SH-SY5Y (cell line): ENCODE data around the gene KBTBD4.

Source experiments
- GATA2 ChIP-seq: IDR thresholded peaks from 2 replicates; pipeline ENCODE4 v1.6.1; 2011; ENCODE audit warnings: mild to moderate bottlenecking, low read depth, low read length
- GATA3 ChIP-seq: IDR thresholded peaks from 2 replicates; pipeline ENCODE4 v1.6.1; 2011; ENCODE audit warnings: low read depth, mild to moderate bottlenecking, low read length, moderate library complexity

DNA sequence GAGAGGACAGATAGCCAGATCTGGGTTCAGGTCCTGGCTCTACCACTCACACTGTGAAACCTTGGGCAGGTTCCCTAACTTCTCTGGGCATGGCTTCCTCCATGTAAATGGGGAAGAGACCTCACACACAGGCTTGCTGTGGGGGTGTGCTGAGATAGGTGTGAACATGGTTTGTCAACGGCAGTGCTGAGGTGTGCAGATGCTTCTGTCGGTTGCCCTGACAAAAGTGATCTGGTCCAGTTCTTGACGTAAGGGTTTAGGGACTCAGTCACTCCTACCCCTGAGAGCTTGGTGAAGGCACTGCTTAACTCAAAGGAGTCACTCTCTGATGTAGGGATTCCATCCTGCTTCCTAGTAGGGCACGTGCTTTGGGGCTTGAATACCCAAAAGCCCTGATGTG is 13.5 kb upstream of the KBTBD4 start:
- no peak for TF ChIP-seq GATA3
- TF ChIP-seq GATA2, result no peak
